ENCODE data around the gene STIP1.

- TF ChIP-seq ZNF274 (IDR thresholded peaks at IDR 0.05; ENCODE audit: low read depth, low read length) (no peak), YY1 (IDR thresholded peaks at IDR 0.05; ENCODE audit: insufficient read depth, insufficient read length) (no peak)
Measured at GRCh38 chr11:64209563-64209843, 23.5 kb downstream of the STIP1 start.
